ENCODE results near the gene OR4C3.
"Not testable (repeated sequence)": the region's sequence is repeated elsewhere in the genome, so short reads cannot be mapped to it uniquely, and the experiment has no call there.

Gene OR4C3

GRCh38 chr11:48324620-48325019, at the start of gene OR4C3:
Gene OR4C3, plus strand, starts transcription at chr11:48324920. Its CDS starts 102 bp downstream, at chr11:48325022.
- not testable (repeated sequence) for DNase-seq

- DNase-seq, result no peak
These were observed 18.8 kb upstream of the OR4C3 start, which contains the start of gene OR4S1 for GRCh38 chr11:48305923-48306322. Gene OR4S1, plus strand, starts transcription at chr11:48306223. Its CDS starts 0 bp downstream, at chr11:48306223.

- peak; percentile 52 for DNase-seq
These were observed 16.8 kb upstream of the OR4C3 start for GRCh38 chr11:48307760-48308386.

- DNase-seq, result not testable (repeated sequence)
These were observed 11.1 kb upstream of the OR4C3 start for GRCh38 chr11:48313590-48313989.

- not testable (repeated sequence) for DNase-seq
These were observed 4.9 kb upstream of the OR4C3 start for GRCh38 chr11:48319813-48320212.

- no peak for DNase-seq
These were observed 16.7 kb downstream of the OR4C3 start for GRCh38 chr11:48341466-48341865.

- DNase-seq, result not testable (repeated sequence)
These were observed 17.8 kb downstream of the OR4C3 start for GRCh38 chr11:48342505-48342904.

GRCh38 chr11:48346286-48346685, 21.6 kb downstream of the OR4C3 start:
- not testable (repeated sequence) for DNase-seq

GRCh38 chr11:48354013-48354412, 29.3 kb downstream of the OR4C3 start:
- no peak for DNase-seq

GRCh38 chr11:48354677-48355076, 30.0 kb downstream of the OR4C3 start:
- DNase-seq, result no peak

GRCh38 chr11:48361289-48361688, 36.6 kb downstream of the OR4C3 start:
- DNase-seq, result not testable (repeated sequence)

GRCh38 chr11:48366365-48366764, 41.6 kb downstream of the OR4C3 start, which contains the start of gene OR4C5:
Gene OR4C5, minus strand, starts transcription at chr11:48366465. Its CDS starts 0 bp downstream, at chr11:48366465.
- no peak for DNase-seq
